GM04504 (cell line): Measurements from ENCODE around the gene GNB5.
"Not testable (repeated sequence)": the region's sequence is repeated elsewhere in the genome, so short reads cannot be mapped to it uniquely, and the experiment has no call there.

Experiments used
- DNase-seq: peaks from one replicate; pipeline ENCODE4 v3.0.0-alpha.2; 2012; ENCODE audit warnings: low read depth

GNB5 gene

DNA sequence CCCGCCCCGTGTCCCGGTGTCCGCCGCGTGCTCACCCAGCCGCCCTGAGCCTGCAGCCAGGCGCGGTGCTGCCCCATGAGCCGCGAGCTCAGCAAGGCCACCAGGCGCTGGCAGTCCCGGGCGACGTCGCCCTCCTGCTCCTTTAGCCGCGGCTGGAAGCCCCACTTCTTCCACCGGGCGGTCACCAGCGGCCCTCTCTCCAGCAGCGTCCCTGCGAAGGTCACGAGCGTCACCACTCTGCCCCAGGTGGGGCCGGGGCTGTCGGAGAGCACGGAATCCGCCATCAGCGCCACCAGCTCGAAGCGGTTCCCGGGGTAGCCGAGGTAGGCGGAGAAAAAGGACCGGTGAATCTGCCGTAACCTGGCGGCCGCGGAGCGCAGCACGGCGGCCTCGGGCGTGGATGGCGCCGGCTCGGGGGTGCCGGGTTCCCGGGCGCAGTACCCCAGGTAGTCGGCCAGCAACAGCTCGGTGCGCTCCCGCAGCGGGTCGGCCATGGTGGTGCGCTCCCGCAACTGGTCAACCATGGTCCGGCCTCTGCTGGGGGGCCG, 78.9 kb downstream of the GNB5 start:
- DNase-seq: no peak

DNA sequence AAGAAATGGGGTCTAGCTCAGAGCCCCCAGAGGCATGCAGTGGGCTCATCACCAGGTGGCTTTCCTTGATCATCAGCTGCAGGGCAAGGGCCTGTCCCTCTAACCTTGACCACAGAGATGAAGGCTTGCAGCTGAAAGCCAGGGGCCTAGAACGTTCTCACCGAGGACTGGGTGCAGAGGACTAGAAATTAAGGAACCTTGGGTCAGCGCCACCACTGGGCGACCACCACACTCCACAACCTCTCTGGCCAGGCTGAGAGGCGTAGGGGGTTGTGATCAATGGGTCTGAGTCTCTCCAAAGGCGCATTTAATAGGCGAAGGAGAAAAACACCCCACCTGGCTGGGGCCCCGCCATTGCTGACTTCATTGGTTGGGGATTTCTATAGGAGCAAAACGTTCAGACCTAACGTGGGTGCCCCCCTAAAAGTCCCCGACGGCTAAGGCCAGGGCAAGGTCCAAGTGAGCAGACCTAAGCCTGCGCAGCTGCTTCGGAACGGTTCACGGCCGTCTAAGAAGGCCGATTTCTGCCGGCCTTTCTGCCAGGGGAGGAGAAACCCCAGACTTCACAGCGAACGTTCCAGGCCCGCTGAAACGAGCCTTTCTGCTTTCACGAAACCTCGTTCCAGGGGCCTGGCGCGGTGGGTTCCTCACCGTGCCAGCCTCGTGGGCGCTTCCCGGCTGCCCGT, 79.5 kb downstream of the GNB5 start:
- DNase-seq: no peak

DNA sequence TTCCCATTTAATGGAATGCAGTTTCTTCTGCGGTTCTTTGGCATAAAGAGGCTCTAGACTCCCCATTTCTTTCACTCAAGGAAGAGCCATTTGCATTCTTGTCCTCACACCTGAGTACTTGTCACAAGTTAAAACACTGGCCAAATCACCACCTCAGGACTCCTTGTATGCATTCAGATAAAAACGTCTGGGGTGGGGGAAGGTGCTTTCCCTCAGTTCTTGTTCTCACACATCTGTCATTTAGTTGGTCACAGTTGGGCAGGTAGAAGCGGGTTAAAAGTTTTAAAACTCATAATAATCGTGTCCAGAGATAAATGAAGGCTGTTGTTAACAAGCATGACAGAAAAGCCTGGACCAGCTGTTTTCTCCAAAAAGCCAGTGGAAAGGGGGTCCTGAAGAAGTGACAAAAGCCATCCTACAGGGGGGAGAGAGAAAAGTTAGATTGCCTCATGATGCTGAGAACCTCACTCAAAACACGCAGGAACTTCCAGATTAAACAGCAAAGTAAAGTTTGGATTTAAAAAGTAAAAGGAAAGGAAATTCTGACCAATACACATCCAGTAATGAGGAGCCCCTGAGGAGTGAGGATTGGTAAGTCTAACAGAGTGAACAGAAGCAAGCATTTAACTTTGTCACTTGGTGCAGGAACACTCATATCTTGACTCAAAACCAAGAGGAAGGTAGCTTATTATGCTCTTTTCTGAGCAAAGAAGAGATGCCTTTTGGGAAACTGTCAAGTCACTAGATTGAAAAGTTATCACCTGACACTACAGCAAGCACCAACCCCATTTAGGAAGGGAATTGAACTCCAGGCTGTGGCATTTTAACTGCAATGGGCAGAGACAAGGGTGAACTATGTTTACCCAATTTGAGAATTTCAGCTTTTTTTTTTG, 81.4 kb downstream of the GNB5 start:
- DNase-seq: no peak

DNA sequence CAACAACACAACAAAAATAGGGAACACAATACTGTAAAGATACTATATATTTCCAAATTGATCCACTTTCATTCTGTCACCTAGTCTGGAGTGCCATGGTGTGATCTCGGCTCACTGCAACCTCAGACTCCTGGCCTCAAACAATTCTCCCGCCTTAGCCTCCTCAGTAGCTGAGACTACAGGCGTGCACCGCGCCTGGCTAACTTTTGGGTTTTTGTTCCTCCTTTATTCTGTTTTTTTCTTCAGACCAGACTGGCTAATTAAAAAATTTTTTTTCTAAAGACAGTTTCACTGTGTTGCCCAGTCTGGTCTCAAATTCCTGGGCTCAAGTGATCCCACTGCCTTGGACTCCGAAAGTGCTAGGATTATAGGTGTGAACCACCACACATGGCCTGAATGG, 84.0 kb downstream of the GNB5 start:
- DNase-seq: no peak

DNA sequence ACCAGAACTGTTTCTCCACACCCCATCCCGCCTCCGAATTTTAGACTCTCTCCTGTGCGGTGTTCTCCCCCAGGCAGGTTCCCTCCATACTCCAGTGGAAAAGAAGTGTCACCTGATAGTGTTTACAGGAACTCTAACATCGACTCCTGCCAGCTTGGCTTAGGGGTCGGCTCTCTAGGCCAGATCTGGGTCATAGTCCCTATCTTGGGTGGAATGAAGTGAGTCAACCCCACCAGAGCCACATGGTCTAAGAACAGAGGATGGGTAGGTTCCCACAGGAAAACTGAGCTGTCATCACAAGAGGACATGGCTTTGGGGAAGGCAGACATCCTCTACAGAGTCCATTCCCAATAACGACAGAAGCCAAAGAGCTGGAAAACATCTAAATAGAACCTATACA, 84.6 kb downstream of the GNB5 start:
- no peak for DNase-seq

DNA sequence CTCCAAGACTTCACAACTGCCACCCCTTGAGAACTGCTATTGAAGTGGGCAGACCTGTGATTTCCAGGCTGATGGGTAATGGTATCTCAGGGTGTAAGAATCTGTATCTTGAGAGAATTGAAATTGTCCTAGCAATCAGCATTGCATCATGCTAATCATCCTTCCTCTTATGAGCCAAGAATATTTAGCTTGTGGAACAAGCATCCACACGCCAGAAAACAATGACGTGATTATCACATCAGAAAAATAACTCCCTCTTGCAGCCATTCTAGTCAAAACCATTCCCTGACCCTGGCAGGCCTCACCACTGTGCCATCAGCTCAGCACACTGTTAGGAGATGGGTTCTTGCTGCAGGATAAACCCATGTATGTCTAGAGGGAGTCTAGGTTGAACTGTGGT, 85.3 kb downstream of the GNB5 start:
- DNase-seq: no peak

DNA sequence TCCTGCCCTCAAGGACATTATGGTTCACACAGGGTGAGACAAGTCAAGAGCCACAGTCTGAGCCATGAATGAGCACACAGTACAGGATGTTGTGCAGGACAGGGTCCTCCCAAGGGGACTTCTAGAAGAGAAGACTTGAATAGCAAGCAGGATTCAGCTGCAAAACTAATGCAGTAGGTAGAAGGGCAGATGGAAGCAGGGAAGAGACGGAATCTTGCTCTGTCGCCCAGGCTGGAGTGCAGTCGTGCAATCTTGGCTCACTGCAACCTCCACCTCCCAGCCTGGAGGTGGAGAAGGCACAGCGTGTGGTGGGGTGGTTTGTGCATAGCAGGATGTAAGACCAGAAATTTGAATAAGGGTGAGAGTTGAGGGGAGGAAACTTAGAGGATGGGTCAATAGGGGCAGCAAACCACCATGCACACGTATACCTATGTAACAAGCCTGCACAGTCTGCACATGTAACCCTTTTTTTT, 86.6 kb downstream of the GNB5 start:
- no peak for DNase-seq

DNA sequence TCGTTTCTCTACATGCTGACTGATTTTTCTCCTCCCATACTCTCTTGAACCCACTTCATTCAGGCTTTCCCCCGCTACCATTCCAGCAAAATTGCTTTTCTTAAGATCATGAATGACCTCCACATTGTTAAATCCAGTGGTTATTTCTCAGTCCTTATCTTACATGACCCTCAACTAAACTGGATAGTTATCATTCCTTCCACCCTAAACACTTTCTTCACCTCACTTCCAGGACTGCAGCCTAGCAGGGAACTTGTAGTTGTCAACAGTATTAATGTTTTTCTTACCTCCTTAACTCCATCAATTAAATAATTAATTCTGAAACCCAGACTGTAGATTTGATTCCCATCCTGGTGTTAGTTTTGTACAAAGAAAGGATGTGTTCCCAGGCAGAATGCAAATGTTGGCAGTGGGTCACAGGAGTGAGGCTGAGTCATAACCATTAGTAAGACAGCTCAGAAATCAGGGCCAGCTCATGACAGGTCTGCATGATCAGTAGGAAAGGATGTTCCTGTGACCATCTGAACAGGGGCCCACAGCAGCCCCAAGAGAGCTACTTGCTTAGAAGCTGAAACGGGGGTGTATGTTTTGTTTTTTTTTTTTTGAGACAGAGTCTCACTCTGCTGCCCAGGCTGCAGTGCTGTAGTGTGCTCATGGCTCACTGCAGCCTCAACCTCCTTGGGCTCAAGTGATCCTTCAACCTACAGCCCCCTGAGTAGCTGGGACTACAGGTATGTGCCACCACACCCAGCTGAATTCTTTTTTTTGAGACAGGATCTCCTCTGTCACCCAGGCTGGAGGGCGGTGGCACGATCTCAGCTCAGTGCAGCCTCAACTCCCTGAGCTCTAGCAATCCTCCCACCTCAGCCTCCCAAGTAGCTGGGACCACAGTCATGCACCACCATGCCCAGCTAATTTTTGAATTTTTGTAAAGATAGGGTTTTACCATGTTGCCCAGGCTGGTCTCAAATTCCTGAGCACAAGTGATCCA, 87.7 kb downstream of the GNB5 start:
- DNase-seq: peak; percentile 93

DNA sequence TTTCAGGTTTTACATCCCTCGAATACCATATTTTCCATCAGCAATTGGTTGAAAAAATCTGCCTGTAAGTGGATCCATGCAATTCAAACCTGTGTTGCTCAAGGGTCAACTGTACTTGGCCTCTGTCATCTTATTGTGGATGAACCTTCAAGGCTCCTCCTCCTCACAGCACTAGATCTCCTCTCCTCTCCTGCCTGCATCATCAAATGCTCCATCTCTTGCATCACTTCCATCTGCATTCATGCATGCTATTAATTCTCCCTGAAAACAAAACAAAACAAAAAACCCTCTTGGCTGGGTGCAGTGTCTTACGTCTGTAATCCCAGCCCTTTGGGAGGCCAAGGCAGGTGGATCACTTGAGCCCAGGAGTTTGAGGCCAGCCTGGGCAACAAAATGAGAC, 88.7 kb downstream of the GNB5 start:
- DNase-seq: peak; percentile 79

DNA sequence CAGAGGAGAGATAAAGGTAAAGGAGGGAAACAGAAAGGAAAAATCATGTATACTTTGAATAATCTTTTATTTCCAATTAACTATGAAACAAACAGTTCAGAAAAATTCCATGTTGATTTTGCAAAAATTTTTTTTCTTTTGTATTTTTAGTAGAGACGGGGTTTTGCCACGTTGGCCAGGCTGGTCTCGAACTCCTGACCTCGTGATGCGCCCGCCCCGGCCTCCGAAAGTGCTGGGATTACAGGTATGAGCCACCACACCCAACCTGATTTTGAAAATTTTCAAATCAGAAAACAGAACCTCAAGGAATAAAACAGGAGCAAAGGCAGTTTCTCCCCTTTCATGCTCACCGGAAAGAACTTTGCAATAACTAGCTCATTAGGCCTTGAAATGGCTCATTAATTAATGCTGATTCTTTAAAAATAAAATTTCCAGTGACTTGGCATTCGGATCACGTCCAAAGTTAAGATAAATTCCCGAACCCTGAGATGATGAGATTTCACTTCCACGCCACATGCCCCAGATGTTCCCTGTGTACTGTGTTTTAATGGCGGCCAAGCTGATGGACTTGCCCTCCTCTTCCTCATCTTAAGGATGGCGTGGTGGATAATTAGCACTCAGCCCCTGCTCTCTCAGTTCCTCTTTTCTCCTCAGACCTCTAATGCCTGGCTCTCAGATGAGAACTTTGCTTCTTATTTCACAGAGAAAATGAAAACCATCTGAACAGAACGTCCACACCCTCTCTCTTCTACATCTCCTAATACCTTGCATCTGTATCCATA, 89.5 kb downstream of the GNB5 start:
- DNase-seq: no peak

DNA sequence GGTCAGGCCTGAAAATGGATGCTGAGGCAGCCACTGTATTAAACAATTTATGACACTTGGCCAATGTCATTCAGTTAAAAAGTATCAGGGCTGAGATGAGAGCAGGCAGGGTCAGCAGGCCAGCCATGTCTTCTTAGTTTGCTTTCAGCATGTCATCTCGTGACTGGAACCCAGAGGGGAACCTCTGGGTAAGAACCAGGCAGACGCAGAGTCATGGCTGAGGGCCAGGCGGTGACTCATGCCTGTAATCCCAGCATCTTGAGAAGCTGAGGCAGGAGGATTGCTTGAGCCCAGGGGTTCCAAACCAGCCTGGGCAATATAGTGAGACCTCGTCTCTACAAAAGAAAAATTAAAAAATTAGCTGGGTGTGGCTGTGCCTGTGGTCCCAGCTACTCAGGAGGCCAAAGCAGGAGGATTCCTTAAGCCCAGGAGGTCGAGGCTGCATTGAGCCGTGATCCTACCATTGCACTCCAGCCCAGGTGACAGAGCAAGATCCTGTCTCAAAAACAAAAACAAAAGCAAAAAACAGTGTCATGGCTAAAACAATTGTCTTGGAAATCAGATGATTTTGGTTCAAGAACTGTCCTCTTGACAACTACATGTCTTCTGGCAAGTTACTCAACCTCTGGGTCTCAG, 90.3 kb downstream of the GNB5 start:
- peak; percentile 87 for DNase-seq

DNA sequence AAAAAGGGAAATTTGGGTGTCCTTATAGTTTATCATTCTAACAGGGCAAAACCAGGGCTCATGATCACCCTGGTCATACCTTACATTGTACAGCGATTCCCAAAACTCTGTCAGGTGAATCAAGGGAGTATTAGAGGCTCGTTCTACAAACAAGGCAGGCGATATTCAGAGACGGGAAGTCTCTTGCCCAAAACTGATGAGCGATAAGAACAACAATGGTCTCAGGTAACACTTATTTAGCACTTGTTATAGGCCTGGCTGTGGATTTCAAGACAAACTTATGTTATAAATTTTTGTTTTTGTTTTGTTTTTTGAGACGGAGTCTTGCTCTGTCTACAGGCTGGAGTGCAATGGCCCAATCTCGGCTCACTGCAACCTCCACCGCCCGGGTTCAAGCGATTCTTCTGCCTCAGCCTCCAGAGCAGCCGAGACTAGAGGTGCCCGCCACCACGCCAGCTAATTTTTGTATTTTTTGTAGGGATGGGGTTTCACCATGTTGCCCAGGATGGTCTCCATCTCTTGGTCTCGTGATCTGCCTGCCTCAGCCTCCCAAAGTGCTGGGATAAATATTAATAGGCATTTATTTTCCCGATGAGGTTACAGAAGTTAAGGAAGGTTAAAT, 91.4 kb downstream of the GNB5 start:
- DNase-seq: no peak

DNA sequence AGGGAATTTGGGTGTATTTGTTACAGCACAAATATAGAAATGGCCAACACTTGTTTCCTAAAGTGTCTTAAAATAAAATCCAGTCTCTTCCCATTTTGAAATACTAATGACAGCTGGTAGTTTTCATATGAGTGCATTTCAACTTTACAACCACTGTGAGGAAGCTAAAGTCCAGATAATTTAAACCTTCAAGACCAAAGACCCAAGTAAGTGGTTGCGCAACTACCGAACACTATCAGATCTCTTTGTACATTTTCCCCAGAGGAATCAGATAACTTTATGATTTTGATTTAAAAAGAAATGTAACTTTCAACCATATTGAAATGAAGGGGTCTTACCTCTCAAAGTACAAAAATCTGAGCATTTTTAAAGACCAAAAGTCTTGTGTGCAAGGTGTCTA, 92.9 kb downstream of the GNB5 start:
- no peak for DNase-seq

DNA sequence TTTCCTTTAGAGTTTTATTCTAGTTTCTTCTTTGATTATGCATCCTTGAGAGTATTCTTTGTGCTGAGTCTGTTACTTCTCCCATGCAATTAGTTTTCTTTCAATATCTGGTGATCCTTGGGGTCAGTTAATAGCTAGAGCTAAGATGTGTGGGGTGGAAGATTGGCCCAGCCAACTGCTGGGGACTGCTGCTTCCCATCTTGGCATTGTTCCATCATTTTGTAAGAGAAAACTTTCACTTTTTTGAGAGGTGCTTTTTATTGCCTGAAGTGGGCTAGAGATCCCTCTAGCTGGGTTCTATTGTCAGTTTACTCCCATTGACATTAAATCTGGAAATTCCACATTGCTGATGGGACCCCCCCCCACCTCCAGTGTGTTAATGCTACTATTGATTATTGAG, 94.0 kb downstream of the GNB5 start:
- no peak for DNase-seq

DNA sequence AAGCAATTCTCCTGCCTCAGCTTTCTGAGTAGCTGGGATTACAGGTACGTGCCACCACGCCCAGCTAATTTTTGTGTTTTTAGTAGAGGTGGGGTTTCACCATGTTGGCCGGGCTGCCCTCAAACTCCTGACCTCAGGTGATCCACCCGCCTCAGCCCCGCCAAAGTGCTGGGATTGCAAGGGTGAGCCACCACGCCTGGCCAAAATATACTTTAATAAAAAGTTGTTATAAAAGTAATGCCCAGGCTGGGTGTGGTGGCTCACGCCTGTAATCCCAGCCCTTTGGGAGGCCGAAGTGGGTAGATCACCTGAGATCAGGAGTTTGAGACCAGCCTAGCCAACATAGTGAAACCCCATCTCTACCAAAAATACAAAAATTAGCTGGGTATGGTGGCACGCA, 94.7 kb downstream of the GNB5 start:
- DNase-seq: not testable (repeated sequence)

DNA sequence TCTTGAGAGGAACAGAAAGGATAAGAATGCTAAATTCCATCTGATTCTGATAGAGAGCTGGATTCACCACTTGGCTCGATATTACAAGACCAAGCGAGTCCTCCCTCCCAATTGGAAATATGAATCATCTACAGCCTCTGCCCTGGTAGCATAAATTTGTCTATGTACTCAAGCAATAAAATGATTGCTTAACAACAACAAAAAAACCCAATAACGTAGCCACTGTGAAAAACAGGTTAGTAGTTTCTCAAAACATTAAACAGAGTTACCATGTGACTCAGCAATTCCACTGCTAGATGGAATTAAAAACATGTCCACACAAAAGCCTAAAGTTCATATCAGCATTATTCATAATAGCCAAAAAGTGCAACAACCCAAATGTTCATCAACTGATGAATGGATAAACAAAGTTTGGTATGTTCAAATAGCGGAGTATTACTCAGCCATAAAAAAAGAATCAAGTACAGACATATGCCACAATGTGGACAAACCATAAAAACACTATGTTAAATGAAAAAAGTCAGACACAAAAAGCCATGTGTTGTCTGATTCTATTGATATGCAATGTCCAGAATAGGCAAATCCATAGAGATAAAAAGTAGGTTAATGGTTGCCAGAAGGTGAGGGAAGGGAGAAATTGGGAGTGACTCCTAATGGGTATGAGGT, 95.5 kb downstream of the GNB5 start:
- DNase-seq: peak; percentile 95

DNA sequence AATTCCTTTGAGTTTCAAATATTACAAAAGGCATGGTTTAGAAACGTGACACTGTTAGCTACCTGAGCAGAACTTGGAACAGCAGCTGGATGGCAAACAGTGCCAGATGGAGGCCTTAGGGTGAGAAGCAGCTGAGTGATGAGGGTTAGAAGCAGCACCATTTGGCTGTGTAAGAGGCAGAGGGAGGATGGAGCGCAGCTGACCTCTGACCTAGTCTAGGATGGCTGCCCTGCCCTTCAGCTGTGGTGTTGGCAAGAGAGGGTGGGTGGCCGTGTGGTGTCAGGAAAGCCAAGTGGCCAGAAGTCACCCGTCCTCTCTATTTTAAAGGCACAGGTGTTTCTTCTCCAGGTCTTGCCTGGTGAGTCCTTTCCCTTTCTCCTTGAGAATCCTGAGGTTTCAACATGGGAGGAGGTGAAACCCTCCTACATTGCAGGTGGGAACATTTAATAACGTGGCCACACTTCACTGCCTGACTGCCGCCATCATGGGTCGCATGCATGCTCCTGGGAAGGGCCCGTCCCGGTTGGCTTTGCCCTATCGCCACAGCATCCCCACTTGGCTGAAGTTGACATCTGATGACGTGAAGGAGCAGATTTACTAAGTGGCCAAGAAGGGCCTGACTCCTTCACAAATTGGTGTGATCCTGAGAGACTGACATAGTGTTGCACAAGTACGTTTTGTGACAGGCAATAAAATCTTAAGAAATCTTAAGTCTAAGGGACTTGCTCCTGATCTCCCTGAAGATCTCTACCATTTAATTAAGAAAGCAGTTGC, 96.2 kb downstream of the GNB5 start:
- DNase-seq: no peak
